ENCODE measurements around the gene IPO11. TPM values are rescaled to one million over a fixed set of nuclear protein-coding genes. Genes with fewer than 3 reads are reported as not detected.
A peak's percentile ranks its signal among the peaks of the same experiment; 100 is the strongest.

The IPO11 gene
- total RNA-seq, 1 donor, result 38.1 TPM

GRCh38 chr5:62431735-62432620 is 19.4 kb downstream of the IPO11 start:
- peak overlapping the region; percentile 13 for H3K4me3 ChIP-seq (ENCODE audit: low read depth, low read length)
- DNase-seq (ENCODE audit: low read depth), result peak; percentile 49
- no peak for TF ChIP-seq CTCF (IDR thresholded peaks at IDR 0.05; ENCODE audit: insufficient read depth, low read length)

DNA sequence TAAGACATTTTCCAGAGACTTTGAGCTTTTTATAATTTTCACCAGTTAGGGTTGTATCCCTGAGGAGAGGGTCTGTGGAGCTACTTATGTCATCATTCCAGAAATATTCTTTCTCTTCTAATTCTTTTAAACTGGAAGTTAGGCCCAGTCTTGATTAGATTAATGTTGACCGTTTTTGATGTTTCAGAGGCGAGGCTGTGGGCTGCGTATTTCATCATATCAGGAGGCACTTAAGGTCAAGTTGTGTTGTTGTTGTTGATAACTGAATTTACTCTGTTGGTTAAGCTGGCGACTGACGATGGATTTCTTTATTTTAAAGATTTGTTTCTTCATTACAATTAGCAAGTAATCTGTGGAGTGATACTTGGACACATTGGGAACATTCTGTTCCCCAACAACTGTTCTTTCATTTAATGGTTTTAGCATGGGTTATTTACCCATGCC is 20.1 kb downstream of the IPO11 start:
- no peak overlapping the region for H3K4me3 ChIP-seq (ENCODE audit: low read depth, low read length)
- DNase-seq (ENCODE audit: low read depth), result peak; percentile 25
- TF ChIP-seq CTCF (IDR thresholded peaks at IDR 0.05; ENCODE audit: insufficient read depth, low read length), result no peak

- no peak for TF ChIP-seq CTCF (IDR thresholded peaks at IDR 0.05; ENCODE audit: insufficient read depth, low read length)
- no peak for DNase-seq (ENCODE audit: low read depth)
- H3K4me3 ChIP-seq (ENCODE audit: low read depth, low read length), result no peak overlapping the region
These were observed 36.0 kb downstream of the IPO11 start for GRCh38 chr5:62448528-62448927.

- H3K4me3 ChIP-seq (ENCODE audit: low read depth, low read length), result no peak overlapping the region
- TF ChIP-seq CTCF (IDR thresholded peaks at IDR 0.05; ENCODE audit: insufficient read depth, low read length), result no peak
- DNase-seq (ENCODE audit: low read depth), result no peak
These were observed 37.7 kb downstream of the IPO11 start for GRCh38 chr5:62450259-62450658.

GRCh38 chr5:62457071-62457470 is 44.5 kb downstream of the IPO11 start:
- no peak for TF ChIP-seq CTCF (IDR thresholded peaks at IDR 0.05; ENCODE audit: insufficient read depth, low read length)
- H3K4me3 ChIP-seq (ENCODE audit: low read depth, low read length), result no peak overlapping the region
- peak; percentile 34 for DNase-seq (ENCODE audit: low read depth)

DNA sequence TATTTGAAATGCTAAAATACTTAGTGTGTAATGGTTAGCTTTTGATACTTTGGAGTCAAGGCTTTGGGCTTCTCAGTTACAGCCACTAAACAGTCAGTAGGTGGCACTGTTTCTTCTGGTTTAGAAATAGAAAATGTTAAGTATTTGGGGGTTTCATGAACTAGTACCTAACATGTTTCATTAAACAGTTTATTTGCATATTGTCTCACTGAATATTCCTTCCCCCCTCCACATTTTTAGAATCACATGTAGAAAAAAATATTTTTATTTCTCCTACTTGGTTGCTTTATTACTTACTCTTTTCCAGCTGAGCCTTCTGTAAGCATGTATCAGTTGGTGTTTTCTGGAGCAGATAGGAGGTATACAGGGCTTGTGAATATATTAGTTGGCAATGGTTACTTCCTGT is 48.0 kb downstream of the IPO11 start:
- no peak overlapping the region for H3K4me3 ChIP-seq (ENCODE audit: low read depth, low read length)
- peak; percentile 87 for TF ChIP-seq CTCF (IDR thresholded peaks at IDR 0.05; ENCODE audit: insufficient read depth, low read length)
- DNase-seq (ENCODE audit: low read depth), result peak; percentile 76
